ENCODE measurements around the gene CHAD.

CHAD gene

GRCh38 chr17:50458701-50459676 is 9.7 kb downstream of the CHAD start:
- DNase-seq (ENCODE audit: low read depth in 3 of 3), result no peak

- DNase-seq (ENCODE audit: low read depth in 3 of 3), result no peak
Observed at GRCh38 chr17:50458270-50458669, 10.4 kb downstream of the CHAD start.

GRCh38 chr17:50457621-50458020 is 11.1 kb downstream of the CHAD start:
- DNase-seq (ENCODE audit: low read depth in 3 of 3), result no peak

- no peak for DNase-seq (ENCODE audit: low read depth in 3 of 3)
Observed at GRCh38 chr17:50453901-50454300, 14.8 kb downstream of the CHAD start.

- no peak for DNase-seq (ENCODE audit: low read depth in 3 of 3)
Observed at GRCh38 chr17:50452630-50453300, 15.9 kb downstream of the CHAD start.

DNA sequence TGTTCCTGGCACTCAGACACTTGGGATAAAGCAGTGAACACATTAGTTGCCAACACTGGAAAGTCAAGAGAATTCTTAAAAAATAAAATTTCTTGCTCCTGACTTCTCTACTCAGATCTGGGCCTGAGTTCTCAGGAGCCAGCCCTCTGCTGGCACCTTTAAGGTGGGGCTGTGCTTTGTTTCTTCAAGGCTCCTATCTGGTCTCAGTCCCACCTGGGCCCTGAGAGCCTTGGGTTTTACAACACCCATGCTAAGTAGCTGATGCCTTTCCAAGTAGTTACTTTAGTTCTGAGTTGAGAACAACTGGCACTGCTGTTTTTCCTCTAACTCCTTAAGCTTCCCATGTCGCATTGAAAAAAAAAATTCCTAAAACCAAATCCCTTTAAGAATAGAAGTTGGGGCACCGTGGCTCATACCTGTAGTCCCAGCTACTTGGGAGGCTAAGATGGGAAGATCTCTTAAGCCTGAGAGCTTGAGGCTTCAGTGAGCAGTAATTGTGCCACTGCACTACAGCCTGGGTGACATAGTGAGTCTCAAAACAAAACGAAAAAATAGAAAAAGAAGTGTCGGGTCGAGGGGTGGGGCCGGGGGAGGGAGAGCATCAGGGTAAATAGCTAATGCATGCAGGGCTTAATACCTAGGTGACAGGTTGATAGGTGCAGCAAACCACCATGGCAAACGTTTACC is 16.6 kb downstream of the CHAD start:
- no peak for DNase-seq (ENCODE audit: low read depth in 3 of 3)

DNA sequence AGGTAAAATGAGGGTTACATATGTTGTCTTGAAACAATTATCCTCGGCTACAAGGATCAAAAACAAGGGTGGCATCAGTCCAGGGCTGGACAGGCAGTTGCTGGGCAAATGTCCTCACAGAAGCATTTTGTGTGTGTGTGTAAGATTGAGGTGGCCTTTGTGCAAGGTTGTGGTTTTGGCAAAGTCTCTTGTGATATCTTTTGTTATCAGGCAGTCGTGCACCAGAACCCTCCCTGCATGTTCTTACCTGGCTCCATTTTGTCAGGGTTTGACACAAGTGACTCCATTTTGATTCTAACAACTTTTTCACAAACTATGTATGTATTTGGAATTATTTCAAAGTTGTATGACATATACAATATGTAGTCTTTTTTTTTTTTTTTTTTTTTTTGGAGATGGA is 20.0 kb downstream of the CHAD start:
- DNase-seq (ENCODE audit: low read depth in 3 of 3), result no peak

DNA sequence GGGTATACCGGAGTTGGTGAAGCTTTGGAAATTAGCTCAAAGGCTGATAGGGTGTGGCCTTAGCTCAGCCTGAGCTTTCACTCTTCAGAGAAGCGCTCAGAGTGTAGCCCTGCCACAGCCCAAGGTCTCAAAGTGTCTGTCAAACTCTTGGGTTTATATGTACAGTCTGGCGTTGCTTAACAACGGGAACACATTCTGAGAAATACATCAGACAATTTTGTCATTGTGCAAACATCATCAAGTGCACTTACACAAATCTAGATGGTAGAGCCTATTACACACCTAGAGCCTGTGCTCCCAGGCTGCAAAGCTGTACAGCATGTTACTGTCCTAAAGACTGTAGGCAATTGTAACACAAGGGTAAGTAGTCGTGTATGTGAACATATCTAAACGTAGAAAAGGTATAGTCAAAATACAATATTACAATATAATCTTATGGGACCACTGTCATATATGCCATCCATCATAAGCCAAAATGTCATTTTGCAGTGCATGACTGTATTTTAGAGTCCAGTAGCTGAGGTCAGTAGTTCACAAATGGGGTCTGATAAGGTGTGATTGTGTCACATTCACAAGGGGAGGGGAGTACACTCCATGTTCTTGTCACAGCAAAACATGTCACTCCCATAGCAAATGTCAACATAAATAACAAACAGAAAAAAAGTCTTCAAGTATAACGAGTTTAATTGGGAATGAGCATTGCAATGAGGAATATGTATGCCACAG is 20.6 kb downstream of the CHAD start:
- no peak for DNase-seq (ENCODE audit: low read depth in 3 of 3)

- DNase-seq (ENCODE audit: low read depth in 3 of 3), result no peak
Observed at GRCh38 chr17:50445730-50446325, 22.9 kb downstream of the CHAD start.

- DNase-seq (ENCODE audit: low read depth in 3 of 3), result no peak
Observed at GRCh38 chr17:50444841-50445715, 23.6 kb downstream of the CHAD start.

DNA sequence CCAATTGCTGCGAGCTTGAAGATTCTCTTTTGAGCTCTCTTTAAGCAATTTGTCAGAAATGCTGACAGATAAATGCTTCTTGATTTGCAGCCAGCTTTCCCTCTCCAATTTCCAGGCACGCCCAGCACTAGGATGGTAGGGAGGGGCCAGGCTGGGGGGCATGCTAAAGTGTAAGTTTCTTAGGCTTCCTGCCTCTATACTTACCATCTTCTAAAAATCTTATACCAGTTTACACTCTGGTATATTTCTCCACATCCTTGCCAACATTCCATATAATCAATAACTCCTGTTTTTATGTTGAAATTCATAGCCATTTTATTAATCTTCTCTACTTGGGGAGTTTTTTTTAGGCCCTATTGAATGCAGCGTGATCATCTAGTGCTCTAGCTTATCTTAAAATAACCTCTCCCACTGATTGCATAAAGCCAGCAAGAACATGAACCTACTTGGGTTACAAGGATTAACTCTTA is 25.1 kb downstream of the CHAD start:
- no peak for DNase-seq (ENCODE audit: low read depth in 3 of 3)

GRCh38 chr17:50440838-50441829 is 27.5 kb downstream of the CHAD start:
- no peak for DNase-seq (ENCODE audit: low read depth in 3 of 3)

DNA sequence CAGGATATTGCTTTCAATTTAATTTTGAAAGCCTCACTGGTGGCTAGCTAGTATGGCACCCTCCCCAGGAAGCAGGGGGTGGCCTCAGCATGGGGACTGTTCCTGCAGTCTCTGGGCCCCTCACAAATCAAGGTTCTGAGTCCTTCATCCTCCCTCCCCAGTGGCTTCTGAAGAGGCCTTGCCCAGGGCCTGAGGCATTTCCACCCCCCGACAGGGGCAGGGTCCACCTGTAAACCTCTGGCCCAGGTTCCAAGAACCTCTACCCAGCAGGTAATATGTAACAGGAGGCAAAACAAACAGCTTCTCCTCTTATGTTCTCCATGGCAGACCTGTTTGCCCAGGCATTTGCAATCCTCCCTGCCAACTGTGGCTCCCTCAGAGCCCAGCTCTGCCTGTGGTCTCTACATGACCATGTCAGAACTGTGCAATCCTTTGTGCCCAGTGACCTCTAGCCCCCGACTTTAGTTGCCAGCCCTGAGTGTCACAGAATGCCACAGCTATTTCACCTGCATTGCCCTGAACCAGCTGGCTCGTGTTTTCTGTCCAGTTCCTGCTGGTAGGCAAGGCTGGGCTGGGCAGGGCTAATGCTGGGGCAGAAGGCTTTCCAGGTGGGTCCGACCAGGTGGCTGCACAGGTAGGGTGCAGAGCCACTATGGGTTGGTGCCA is 28.4 kb downstream of the CHAD start:
- DNase-seq (ENCODE audit: low read depth in 3 of 3), result no peak

DNA sequence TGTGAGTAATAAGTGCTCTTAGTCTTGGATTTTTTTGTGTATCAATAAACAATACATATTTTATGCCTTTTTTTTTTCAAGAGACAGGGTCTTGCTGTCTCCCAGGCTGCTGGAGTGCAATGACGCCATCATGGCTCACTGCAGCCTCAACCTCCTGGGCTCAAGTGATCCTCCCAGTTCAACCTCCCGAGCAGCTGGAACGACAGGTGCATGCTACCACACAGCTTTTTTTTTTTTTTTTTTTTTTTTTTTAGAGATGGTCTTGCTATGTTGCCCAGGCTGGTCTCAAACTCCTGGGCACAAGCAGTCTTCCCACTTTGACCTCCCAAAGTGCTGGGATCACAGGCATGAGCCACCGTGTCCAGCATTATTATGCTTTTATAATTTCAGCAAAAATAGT is 29.7 kb downstream of the CHAD start:
- no peak for DNase-seq (ENCODE audit: low read depth in 3 of 3)

DNA sequence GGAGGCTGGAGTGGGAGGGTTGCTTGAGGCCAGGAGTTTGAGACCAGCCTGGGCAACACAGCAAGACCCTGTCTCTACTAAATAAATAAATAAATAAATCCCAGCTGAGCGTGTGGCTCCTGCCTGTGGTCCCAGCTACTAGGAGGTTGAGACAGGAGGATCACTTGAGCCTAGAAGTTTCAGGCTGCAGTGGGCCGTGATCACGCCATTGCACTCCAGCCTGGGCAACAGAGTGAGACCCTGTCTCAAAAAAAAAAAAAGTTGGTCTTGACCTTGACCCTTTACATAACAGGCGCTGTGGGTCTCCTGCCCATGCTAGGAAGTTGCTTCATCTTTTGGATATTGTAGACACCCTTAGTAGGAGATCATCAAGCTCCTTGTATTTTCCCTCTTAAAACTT is 31.3 kb downstream of the CHAD start:
- DNase-seq (ENCODE audit: low read depth in 3 of 3), result no peak

DNA sequence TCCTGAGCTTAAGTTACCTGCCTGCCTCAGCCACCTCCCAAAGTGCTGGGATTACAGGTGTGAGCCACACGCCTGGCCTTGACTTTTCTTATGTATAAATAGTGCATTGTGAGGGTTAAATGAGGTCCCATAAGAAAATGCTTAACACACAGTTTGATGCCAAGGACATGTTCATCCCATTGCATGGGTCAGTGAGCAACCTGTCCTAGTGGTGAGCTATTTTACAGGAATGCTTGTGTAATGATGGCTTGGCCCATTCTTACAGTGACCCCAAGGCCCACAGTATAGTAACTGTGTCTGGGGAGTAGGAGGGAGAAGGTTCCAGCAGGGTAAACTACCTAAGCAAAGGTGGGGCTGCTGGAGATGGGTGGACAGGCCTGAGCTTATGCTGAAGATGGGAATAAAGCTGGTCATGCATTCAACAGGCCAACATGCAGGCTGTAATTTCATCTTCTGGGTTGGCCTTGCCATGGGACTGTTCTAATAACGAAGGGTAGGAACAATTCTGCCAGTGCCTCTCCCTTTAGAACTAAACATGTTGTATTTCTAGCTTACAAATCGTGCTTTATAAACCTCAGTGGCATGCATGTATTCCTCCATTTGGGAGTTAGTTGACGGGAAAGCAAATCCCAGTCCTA is 36.4 kb downstream of the CHAD start:
- no peak for DNase-seq (ENCODE audit: low read depth in 3 of 3)

DNA sequence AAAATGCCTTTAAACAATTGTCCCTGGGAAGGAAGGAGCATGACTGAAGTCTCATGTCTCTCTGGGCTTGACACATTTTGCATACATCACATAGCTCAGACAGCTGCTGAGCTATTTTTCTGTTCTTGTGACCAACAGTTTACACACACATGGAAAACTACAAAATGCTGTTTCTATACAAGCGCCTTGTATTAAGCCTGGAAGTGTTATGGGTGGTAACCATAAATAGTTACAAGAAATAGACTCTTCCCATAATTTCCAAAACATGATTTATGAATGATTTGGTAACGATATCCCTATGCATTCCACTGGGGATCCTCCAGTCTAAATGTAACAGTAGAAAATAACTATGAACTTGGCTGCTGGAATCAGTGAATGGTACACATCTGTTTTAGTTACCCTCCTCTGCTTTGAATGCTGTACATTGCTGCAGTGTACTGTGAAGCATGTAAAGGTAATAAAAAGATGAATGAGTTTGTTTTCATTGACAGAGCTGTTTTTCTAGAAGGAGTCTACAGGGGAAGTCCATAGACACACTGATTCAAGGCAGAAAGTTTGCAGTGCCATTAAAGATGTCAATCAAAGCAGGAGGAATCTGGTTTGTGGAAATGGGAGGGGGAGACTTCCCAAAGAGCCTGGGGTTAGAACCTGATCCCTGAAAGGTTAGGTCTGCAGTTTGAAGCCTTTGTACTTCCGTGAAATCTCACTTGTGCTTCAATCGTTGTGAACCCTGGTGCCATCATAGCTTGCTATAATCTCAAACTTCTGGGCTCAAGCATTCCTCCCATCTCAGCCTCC is 37.7 kb downstream of the CHAD start:
- DNase-seq (ENCODE audit: low read depth in 3 of 3), result no peak

All from stimulated activated CD4-positive, alpha-beta T cell treated with anti-CD3 and anti-CD28 coated beads, TNF-alpha, amount 100 ng/mL, for 4 hours (primary cell).